OCI-LY3 (cell line): Measurements from ENCODE around the gene PLIN5.

ENCODE experiments used
- EZH2phosphoT487 ChIP-seq: fragments of 200-600 bp; shearing (Covaris generic); IDR thresholded peaks from 2 replicates; pipeline ENCODE4 v1.6.1; 2018; ENCODE audit warnings: antibody characterized with exemption, mixed run types, low read depth
- TF ChIP-seq, protein P1 (sequence below): fragments of 200-600, 300-600 bp; sonication (generic); IDR thresholded peaks from 2 replicates; pipeline ENCODE4 v1.5.1; 2014; ENCODE audit warnings: antibody characterized with exemption, low read length, low read depth

- TF ChIP-seq, protein P1, sequence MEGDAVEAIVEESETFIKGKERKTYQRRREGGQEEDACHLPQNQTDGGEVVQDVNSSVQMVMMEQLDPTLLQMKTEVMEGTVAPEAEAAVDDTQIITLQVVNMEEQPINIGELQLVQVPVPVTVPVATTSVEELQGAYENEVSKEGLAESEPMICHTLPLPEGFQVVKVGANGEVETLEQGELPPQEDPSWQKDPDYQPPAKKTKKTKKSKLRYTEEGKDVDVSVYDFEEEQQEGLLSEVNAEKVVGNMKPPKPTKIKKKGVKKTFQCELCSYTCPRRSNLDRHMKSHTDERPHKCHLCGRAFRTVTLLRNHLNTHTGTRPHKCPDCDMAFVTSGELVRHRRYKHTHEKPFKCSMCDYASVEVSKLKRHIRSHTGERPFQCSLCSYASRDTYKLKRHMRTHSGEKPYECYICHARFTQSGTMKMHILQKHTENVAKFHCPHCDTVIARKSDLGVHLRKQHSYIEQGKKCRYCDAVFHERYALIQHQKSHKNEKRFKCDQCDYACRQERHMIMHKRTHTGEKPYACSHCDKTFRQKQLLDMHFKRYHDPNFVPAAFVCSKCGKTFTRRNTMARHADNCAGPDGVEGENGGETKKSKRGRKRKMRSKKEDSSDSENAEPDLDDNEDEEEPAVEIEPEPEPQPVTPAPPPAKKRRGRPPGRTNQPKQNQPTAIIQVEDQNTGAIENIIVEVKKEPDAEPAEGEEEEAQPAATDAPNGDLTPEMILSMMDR: no peak
- TF ChIP-seq EZH2phosphoT487: no peak
Observed at GRCh38 chr19:4542896-4543841, 8.1 kb upstream of the PLIN5 start.
